DND-41 (cell line): ENCODE results near the gene PRR36.

ENCODE experiments used
- ATAC-seq: fragments of 200-7000 bp; cut with Tn5 transposase; 3 replicates; pipeline ENCODE4 v1.9.1; 2021; ENCODE audit warnings: low read depth; ENCODE audit not compliant: insufficient read depth
- DNase-seq: peaks from one replicate; pipeline ENCODE4 v3.0.0-alpha.2; 2020
- H2AFZ ChIP-seq: 2 replicates; pipeline ENCODE4 v1.6.0; 2012; ENCODE audit warnings: low read depth, low read length
- H3K27ac ChIP-seq: 2 replicates; pipeline ENCODE4 v1.5.1; 2012; ENCODE audit warnings: low read length, inconsistent platforms
- H3K27me3 ChIP-seq: fragments of 200-600 bp; sonication (generic); 2 replicates; pipeline ENCODE4 v1.6.0; 2012; ENCODE audit warnings: low read length, mild to moderate bottlenecking, inconsistent platforms; ENCODE audit not compliant: insufficient read depth, poor library complexity
- H3K36me3 ChIP-seq: 2 replicates; pipeline ENCODE4 v1.5.1; 2012; ENCODE audit warnings: low read length, inconsistent platforms; ENCODE audit not compliant: insufficient read depth
- H3K4me1 ChIP-seq: 2 replicates; pipeline ENCODE4 v1.5.1; 2012; ENCODE audit warnings: mild to moderate bottlenecking, low read length; ENCODE audit not compliant: insufficient read depth
- H3K4me2 ChIP-seq: 2 replicates; pipeline ENCODE4 v1.6.0; 2012; ENCODE audit warnings: mild to moderate bottlenecking, moderate library complexity, low read length, inconsistent platforms; ENCODE audit not compliant: insufficient read depth
- H3K4me3 ChIP-seq, 2 experiments: fragments of 200-600 bp in 1 of 2; shearing (Covaris generic) in 1 of 2; 2 replicates each; pipeline ENCODE4 v1.5.1; 2012 to 2016; ENCODE audit warnings: inconsistent platforms in 2 of 2, low read length in 2 of 2, mild to moderate bottlenecking in 2 of 2, low read depth in 1 of 2, moderate library complexity in 1 of 2
- H3K79me2 ChIP-seq: 2 replicates; pipeline ENCODE4 v1.6.0; 2012; ENCODE audit warnings: low read length, inconsistent platforms; ENCODE audit not compliant: insufficient read depth
- H3K9ac ChIP-seq: 2 replicates; pipeline ENCODE4 v1.6.0; 2012; ENCODE audit warnings: low read depth, mild to moderate bottlenecking, inconsistent platforms, low read length, moderate library complexity
- H3K9me3 ChIP-seq: 2 replicates; pipeline ENCODE4 v1.5.1; 2012; ENCODE audit warnings: low read length, moderate library complexity, mild to moderate bottlenecking, inconsistent platforms; ENCODE audit not compliant: insufficient read depth, severe bottlenecking
- H4K20me1 ChIP-seq: 2 replicates; pipeline ENCODE4 v1.6.0; 2012; ENCODE audit warnings: low read length; ENCODE audit not compliant: insufficient read depth
- CTCF ChIP-seq: IDR thresholded peaks from 2 replicates; pipeline ENCODE4 v1.5.1; 2012; ENCODE audit warnings: borderline replicate concordance, low read length, moderate library complexity, mild to moderate bottlenecking; ENCODE audit not compliant: poor library complexity, severe bottlenecking; ENCODE audit errors: extremely low read depth
- EZH2 ChIP-seq: IDR thresholded peaks from 3 replicates; pipeline ENCODE4 v1.6.1; 2012; ENCODE audit warnings: borderline replicate concordance, low read depth, mild to moderate bottlenecking, moderate library complexity, low read length, inconsistent platforms; ENCODE audit not compliant: severe bottlenecking

Gene PRR36

GRCh38 chr19:7908742-7909461, 34.7 kb upstream of the PRR36 start:
- ATAC-seq: no peak
- no peak for DNase-seq
- TF ChIP-seq CTCF (no peak), EZH2 (no peak)
- no peak overlapping the region for H2AFZ ChIP-seq
- H4K20me1 ChIP-seq: peaks cover 74% of the 10 kb centered on the region
- no peak overlapping the region for H3K4me2 ChIP-seq
- H3K27me3 ChIP-seq: no peaks in the 10 kb centered on the region
- H3K79me2 ChIP-seq: peaks cover 56% of the 10 kb centered on the region
- H3K4me1 ChIP-seq: peaks cover 22% of the 10 kb centered on the region
- no peak overlapping the region for H3K9ac ChIP-seq
- H3K4me3 ChIP-seq: no peak overlapping the region
- H3K27ac ChIP-seq: no peak overlapping the region
- no peaks in the 10 kb centered on the region for H3K9me3 ChIP-seq
- H3K36me3 ChIP-seq: peaks cover 76% of the 10 kb centered on the region

- ATAC-seq: no peak
- H3K79me2 ChIP-seq: peaks cover 57% of the 10 kb centered on the region
- no peaks in the 10 kb centered on the region for H3K9me3 ChIP-seq
These were observed 34.0 kb upstream of the PRR36 start for GRCh38 chr19:7908078-7908699.

GRCh38 chr19:7907544-7907943, 33.4 kb upstream of the PRR36 start:
- H3K27ac ChIP-seq: no peak overlapping the region
- no peak overlapping the region for H2AFZ ChIP-seq
- no peak for DNase-seq
- peaks cover 30% of the 10 kb centered on the region for H3K4me1 ChIP-seq
- no peak overlapping the region for H3K9ac ChIP-seq
- peak overlapping the region; percentile 34; the same call in 1 of the 2 replicates for H3K4me2 ChIP-seq
- H3K9me3 ChIP-seq: no peaks in the 10 kb centered on the region
- H4K20me1 ChIP-seq: peaks cover 70% of the 10 kb centered on the region
- H3K79me2 ChIP-seq: peaks cover 63% of the 10 kb centered on the region
- H3K36me3 ChIP-seq: peaks cover 69% of the 10 kb centered on the region
- no peaks in the 10 kb centered on the region for H3K27me3 ChIP-seq
- no peak overlapping the region for H3K4me3 ChIP-seq
- TF ChIP-seq CTCF (no peak), EZH2 (no peak)
- no peak for ATAC-seq

More at GRCh38 chr19:7908078-7908699, 34.0 kb upstream of the PRR36 start:
- DNase-seq: no peak
- TF ChIP-seq EZH2: no peak
- TF ChIP-seq CTCF: no peak
- Histone ChIP-seq H3K4me2 (0 out of 2 replicates have a peak overlapping the region, but pooled peaks have one; percentile 4), H4K20me1 (peaks cover 74% of the 10 kb centered on the region), H3K36me3 (peaks cover 75% of the 10 kb centered on the region), H3K4me1 (peaks cover 24% of the 10 kb centered on the region), H2AFZ (no peak overlapping the region), H3K4me3 (no peak overlapping the region), H3K27ac (no peak overlapping the region), H3K9ac (no peak overlapping the region), H3K27me3 (no peaks in the 10 kb centered on the region)
